ENCODE data around the gene MLPH.
A peak's percentile ranks its signal among the peaks of the same experiment; 100 is the strongest.

The MLPH gene

GRCh38 chr2:237539681-237540080, 52.6 kb downstream of the MLPH start:
- no peak overlapping the region for H3K4me2 ChIP-seq (ENCODE audit: low read length, poor library complexity, severe bottlenecking)
- H3K9ac ChIP-seq (ENCODE audit: low read length) = no peak overlapping the region
- H3K4me1 ChIP-seq (ENCODE audit: control insufficient read depth, insufficient read depth, low read depth, low read length) = peaks cover 4% of the 10 kb centered on the region
- peaks cover 3 to 76% of the 10 kb centered on the region in 2 experiments for H3K36me3 ChIP-seq (ENCODE audit: control insufficient read depth in 1 of 2, insufficient read depth in 2 of 2, low read depth in 1 of 2, low read length in 2 of 2)
- no peak overlapping the region for H3K27ac ChIP-seq (ENCODE audit: low read length, poor library complexity, severe bottlenecking)
- H3K4ac ChIP-seq (ENCODE audit: low read depth in 1 of 2, low read length in 2 of 2) = no peak overlapping the region
- H2BK120ac ChIP-seq (ENCODE audit: low read depth, low read length) = no peak overlapping the region
- H3K23ac ChIP-seq (ENCODE audit: low read length in 2 of 2) = no peak overlapping the region
- no peak overlapping the region for H2BK12ac ChIP-seq (ENCODE audit: low read length in 2 of 2)
- WGBS = 91% methylated on average over 6 of the region's 6 CpGs
- no peak overlapping the region for H2AK5ac ChIP-seq (ENCODE audit: low read length, severe bottlenecking)
- no peaks in the 10 kb centered on the region for H3K9me3 ChIP-seq (ENCODE audit: control insufficient read depth, low read length)
- H2AFZ ChIP-seq (ENCODE audit: low read depth, low read length) = no peak overlapping the region
- no peak overlapping the region for H3K14ac ChIP-seq (ENCODE audit: low read length in 2 of 2)
- H3K4me3 ChIP-seq (ENCODE audit: insufficient read depth in 1 of 2, low read depth in 1 of 2, low read length in 2 of 2) = no peak overlapping the region
- H3K18ac ChIP-seq (ENCODE audit: low read depth in 1 of 2, low read length in 2 of 2) = no peak overlapping the region
- no peaks in the 10 kb centered on the region for H3K27me3 ChIP-seq (ENCODE audit: control insufficient read depth in 1 of 2, insufficient read depth in 1 of 2, low read length in 2 of 2)
- H4K8ac ChIP-seq (ENCODE audit: low read length) = peak overlapping the region; percentile 28
- H4K91ac ChIP-seq (ENCODE audit: low read length) = no peak overlapping the region
- DNase-seq = no peak
- no peak overlapping the region for H2BK15ac ChIP-seq (ENCODE audit: low read depth, poor library complexity, severe bottlenecking)
- no peak overlapping the region for H2BK5ac ChIP-seq (ENCODE audit: low read depth, low read length, poor library complexity, severe bottlenecking)
- H3K79me1 ChIP-seq (replicated peaks; ENCODE audit: low read length, poor library complexity, severe bottlenecking) = peaks cover 24% of the 10 kb centered on the region

- Histone ChIP-seq H3K23ac (ENCODE audit: low read length in 2 of 2) (no peak overlapping the region), H4K8ac (ENCODE audit: low read length) (no peak overlapping the region), H3K4me1 (ENCODE audit: control insufficient read depth, insufficient read depth, low read depth, low read length) (peaks cover 4% of the 10 kb centered on the region), H3K36me3 (ENCODE audit: control insufficient read depth in 1 of 2, insufficient read depth in 2 of 2, low read depth in 1 of 2, low read length in 2 of 2) (peaks cover 0 to 73% of the 10 kb centered on the region in 2 experiments), H3K27me3 (ENCODE audit: control insufficient read depth in 1 of 2, insufficient read depth in 1 of 2, low read length in 2 of 2) (no peaks in the 10 kb centered on the region), H3K18ac (ENCODE audit: low read depth in 1 of 2, low read length in 2 of 2) (no peak overlapping the region), H2AFZ (ENCODE audit: low read depth, low read length) (no peak overlapping the region), H3K4me3 (ENCODE audit: insufficient read depth in 1 of 2, low read depth in 1 of 2, low read length in 2 of 2) (no peak overlapping the region), H2BK12ac (ENCODE audit: low read length in 2 of 2) (no peak overlapping the region), H4K91ac (ENCODE audit: low read length) (peak overlapping the region; percentile 20), H3K9me3 (ENCODE audit: control insufficient read depth, low read length) (no peaks in the 10 kb centered on the region), H3K4me2 (ENCODE audit: low read length, poor library complexity, severe bottlenecking) (no peak overlapping the region), H3K14ac (ENCODE audit: low read length in 2 of 2) (peak overlapping the region in 1 of 2 experiments; percentile 26), H3K27ac (ENCODE audit: low read length, poor library complexity, severe bottlenecking) (no peak overlapping the region), H3K79me1 (replicated peaks; ENCODE audit: low read length, poor library complexity, severe bottlenecking) (peaks cover 23% of the 10 kb centered on the region), H2BK15ac (ENCODE audit: low read depth, poor library complexity, severe bottlenecking) (no peak overlapping the region), H3K4ac (ENCODE audit: low read depth in 1 of 2, low read length in 2 of 2) (no peak overlapping the region), H2BK120ac (ENCODE audit: low read depth, low read length) (no peak overlapping the region), H2BK5ac (ENCODE audit: low read depth, low read length, poor library complexity, severe bottlenecking) (no peak overlapping the region), H2AK5ac (ENCODE audit: low read length, severe bottlenecking) (no peak overlapping the region), H3K9ac (ENCODE audit: low read length) (peak overlapping the region; percentile 10)
- no peak for DNase-seq
- 95% methylated on average over 13 of the region's 13 CpGs for WGBS
Measured at GRCh38 chr2:237540223-237540775, 53.2 kb downstream of the MLPH start.

- WGBS = 80% methylated on average over 6 of the region's 6 CpGs
- Histone ChIP-seq H2BK5ac (ENCODE audit: low read depth, low read length, poor library complexity, severe bottlenecking) (no peak overlapping the region), H4K8ac (ENCODE audit: low read length) (peak overlapping the region; percentile 32), H3K27ac (ENCODE audit: low read length, poor library complexity, severe bottlenecking) (no peak overlapping the region), H2BK120ac (ENCODE audit: low read depth, low read length) (no peak overlapping the region), H2BK12ac (ENCODE audit: low read length in 2 of 2) (no peak overlapping the region), H3K79me1 (replicated peaks; ENCODE audit: low read length, poor library complexity, severe bottlenecking) (peaks cover 21% of the 10 kb centered on the region), H3K4me2 (ENCODE audit: low read length, poor library complexity, severe bottlenecking) (no peak overlapping the region), H3K14ac (ENCODE audit: low read length in 2 of 2) (peak overlapping the region in 1 of 2 experiments; percentile 26), H3K23ac (ENCODE audit: low read length in 2 of 2) (no peak overlapping the region), H2AK5ac (ENCODE audit: low read length, severe bottlenecking) (no peak overlapping the region), H3K18ac (ENCODE audit: low read depth in 1 of 2, low read length in 2 of 2) (no peak overlapping the region), H4K91ac (ENCODE audit: low read length) (no peak overlapping the region), H2BK15ac (ENCODE audit: low read depth, poor library complexity, severe bottlenecking) (no peak overlapping the region), H3K36me3 (ENCODE audit: control insufficient read depth in 1 of 2, insufficient read depth in 2 of 2, low read depth in 1 of 2, low read length in 2 of 2) (peaks cover 0 to 73% of the 10 kb centered on the region in 2 experiments), H3K4ac (ENCODE audit: low read depth in 1 of 2, low read length in 2 of 2) (no peak overlapping the region), H3K27me3 (ENCODE audit: control insufficient read depth in 1 of 2, insufficient read depth in 1 of 2, low read length in 2 of 2) (no peaks in the 10 kb centered on the region), H3K4me3 (ENCODE audit: insufficient read depth in 1 of 2, low read depth in 1 of 2, low read length in 2 of 2) (no peak overlapping the region), H3K9ac (ENCODE audit: low read length) (peak overlapping the region; percentile 10), H3K4me1 (ENCODE audit: control insufficient read depth, insufficient read depth, low read depth, low read length) (peaks cover 4% of the 10 kb centered on the region), H3K9me3 (ENCODE audit: control insufficient read depth, low read length) (no peaks in the 10 kb centered on the region), H2AFZ (ENCODE audit: low read depth, low read length) (no peak overlapping the region)
- no peak for DNase-seq
Measured at GRCh38 chr2:237540823-237541222, 53.8 kb downstream of the MLPH start.

GRCh38 chr2:237541243-237541642, 54.2 kb downstream of the MLPH start:
- H3K9ac ChIP-seq (ENCODE audit: low read length) = no peak overlapping the region

More at GRCh38 chr2:237541243-237541642, 54.2 kb downstream of the MLPH start:
- Histone ChIP-seq H3K4ac (ENCODE audit: low read depth in 1 of 2, low read length in 2 of 2) (no peak overlapping the region), H4K91ac (ENCODE audit: low read length) (no peak overlapping the region), H4K8ac (ENCODE audit: low read length) (no peak overlapping the region), H3K4me2 (ENCODE audit: low read length, poor library complexity, severe bottlenecking) (no peak overlapping the region), H2BK12ac (ENCODE audit: low read length in 2 of 2) (no peak overlapping the region), H2BK5ac (ENCODE audit: low read depth, low read length, poor library complexity, severe bottlenecking) (no peak overlapping the region), H3K14ac (ENCODE audit: low read length in 2 of 2) (no peak overlapping the region), H3K79me1 (replicated peaks; ENCODE audit: low read length, poor library complexity, severe bottlenecking) (peaks cover 18% of the 10 kb centered on the region), H3K18ac (ENCODE audit: low read depth in 1 of 2, low read length in 2 of 2) (no peak overlapping the region), H3K9me3 (ENCODE audit: control insufficient read depth, low read length) (no peaks in the 10 kb centered on the region), H3K27ac (ENCODE audit: low read length, poor library complexity, severe bottlenecking) (no peak overlapping the region), H2AK5ac (ENCODE audit: low read length, severe bottlenecking) (no peak overlapping the region), H2AFZ (ENCODE audit: low read depth, low read length) (no peak overlapping the region), H3K4me3 (ENCODE audit: insufficient read depth in 1 of 2, low read depth in 1 of 2, low read length in 2 of 2) (no peak overlapping the region), H2BK120ac (ENCODE audit: low read depth, low read length) (no peak overlapping the region), H3K23ac (ENCODE audit: low read length in 2 of 2) (no peak overlapping the region), H2BK15ac (ENCODE audit: low read depth, poor library complexity, severe bottlenecking) (no peak overlapping the region), H3K36me3 (ENCODE audit: control insufficient read depth in 1 of 2, insufficient read depth in 2 of 2, low read depth in 1 of 2, low read length in 2 of 2) (peaks cover 0 to 72% of the 10 kb centered on the region in 2 experiments), H3K4me1 (ENCODE audit: control insufficient read depth, insufficient read depth, low read depth, low read length) (peaks cover 5% of the 10 kb centered on the region), H3K27me3 (ENCODE audit: control insufficient read depth in 1 of 2, insufficient read depth in 1 of 2, low read length in 2 of 2) (no peaks in the 10 kb centered on the region)
- no peak for DNase-seq
- WGBS = 75% methylated on average over 5 of the region's 5 CpGs
